IPS-20b (cell line): ENCODE results near the gene TTYH2.

Experiments
- H3K27ac ChIP-seq: one replicate; pipeline ENCODE4 v1.5.1; 2013; ENCODE audit warnings: low read length
- H3K27me3 ChIP-seq: 2 replicates; pipeline ENCODE4 v1.6.1; 2013; ENCODE audit warnings: mild to moderate bottlenecking, low read length, inconsistent platforms; ENCODE audit not compliant: insufficient read depth
- H3K36me3 ChIP-seq: 2 replicates; pipeline ENCODE4 v1.6.1; 2013; ENCODE audit warnings: low read depth, mild to moderate bottlenecking, inconsistent platforms, low read length, moderate library complexity; ENCODE audit not compliant: insufficient read depth
- H3K4me1 ChIP-seq: 2 replicates; pipeline ENCODE4 v1.6.1; 2013; ENCODE audit warnings: mild to moderate bottlenecking, control low read depth, inconsistent platforms, low read length, moderate library complexity; ENCODE audit not compliant: insufficient read depth
- H3K4me3 ChIP-seq: 2 replicates; pipeline ENCODE4 v1.5.1; 2013; ENCODE audit warnings: mild to moderate bottlenecking, low read length, inconsistent platforms
- H3K9ac ChIP-seq: 2 replicates; pipeline ENCODE4 v1.6.1; 2013; ENCODE audit warnings: low read depth, mild to moderate bottlenecking, inconsistent platforms, low read length, moderate library complexity
- H3K9me3 ChIP-seq: 2 replicates; pipeline ENCODE4 v1.6.1; 2013; ENCODE audit warnings: mild to moderate bottlenecking, low read depth, low read length, inconsistent platforms; ENCODE audit not compliant: insufficient read depth

The TTYH2 gene

DNA sequence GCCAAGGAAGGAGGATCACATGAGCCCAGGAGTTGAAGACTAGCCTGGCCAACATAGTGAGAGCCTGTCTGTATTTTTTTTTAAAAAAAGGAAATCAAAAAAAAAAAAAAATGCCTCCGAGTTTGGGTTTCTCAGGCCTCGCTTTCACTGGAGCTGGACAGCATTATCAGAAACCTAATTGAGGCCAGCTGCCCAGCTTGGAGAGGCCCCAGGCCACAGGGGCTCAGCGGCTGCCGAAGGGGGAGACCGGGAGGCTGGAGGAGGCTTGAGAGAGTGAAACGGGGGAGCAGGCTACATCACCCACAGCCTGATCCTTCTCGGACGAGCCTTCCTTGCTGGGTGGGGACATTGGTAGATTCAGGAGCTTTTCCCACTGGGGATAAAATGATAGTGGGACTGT is 5.1 kb downstream of the TTYH2 start:
- no peak overlapping the region for H3K9ac ChIP-seq
- no peaks in the 10 kb centered on the region for H3K9me3 ChIP-seq
- no peak overlapping the region for H3K4me3 ChIP-seq
- H3K4me1 ChIP-seq: no peaks in the 10 kb centered on the region
- H3K36me3 ChIP-seq: no peaks in the 10 kb centered on the region
- no peak overlapping the region for H3K27ac ChIP-seq
- peaks cover 25% of the 10 kb centered on the region for H3K27me3 ChIP-seq

DNA sequence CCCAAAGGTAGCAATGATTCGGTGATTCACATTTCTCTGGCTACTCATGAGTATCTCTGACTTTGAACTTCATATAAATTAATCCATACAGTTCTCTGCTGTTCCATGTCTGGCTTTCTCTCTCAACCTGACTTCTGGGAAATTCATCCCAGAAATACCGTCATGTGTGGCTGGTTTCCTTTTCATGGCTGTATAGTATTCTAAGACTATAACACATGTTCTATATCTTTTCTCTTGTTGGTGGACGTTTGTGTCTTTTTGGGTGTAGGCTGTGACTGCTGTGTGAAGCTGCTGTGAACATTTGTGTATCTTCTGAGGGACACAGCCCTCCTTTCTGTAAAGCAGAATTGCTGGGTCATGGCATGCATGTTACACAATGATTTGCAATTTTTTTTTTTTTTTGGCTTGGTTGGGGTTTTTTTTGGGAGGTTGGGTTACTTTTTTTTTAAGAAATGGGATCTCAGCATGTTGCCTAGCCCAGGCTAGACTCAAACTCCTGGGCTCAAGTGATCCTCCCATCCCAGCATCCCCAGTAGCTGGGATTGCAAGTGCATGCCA is 6.3 kb downstream of the TTYH2 start:
- peaks cover 13% of the 10 kb centered on the region for H3K27me3 ChIP-seq
- no peaks in the 10 kb centered on the region for H3K36me3 ChIP-seq
- no peak overlapping the region for H3K4me3 ChIP-seq
- H3K9me3 ChIP-seq: no peaks in the 10 kb centered on the region
- no peak overlapping the region for H3K27ac ChIP-seq
- H3K4me1 ChIP-seq: no peaks in the 10 kb centered on the region
- no peak overlapping the region for H3K9ac ChIP-seq

- Histone ChIP-seq H3K9me3 (no peaks in the 10 kb centered on the region), H3K4me1 (no peaks in the 10 kb centered on the region), H3K4me3 (no peak overlapping the region), H3K36me3 (no peaks in the 10 kb centered on the region), H3K27me3 (peaks cover 8% of the 10 kb centered on the region), H3K27ac (no peak overlapping the region), H3K9ac (no peak overlapping the region)
Measured at GRCh38 chr17:74220219-74220618, 6.8 kb downstream of the TTYH2 start.

GRCh38 chr17:74220946-74221818 is 7.8 kb downstream of the TTYH2 start:
- H3K4me1 ChIP-seq: no peaks in the 10 kb centered on the region

GRCh38 chr17:74222399-74222798 is 9.0 kb downstream of the TTYH2 start:
- Histone ChIP-seq H3K9me3 (no peaks in the 10 kb centered on the region), H3K27ac (no peak overlapping the region), H3K9ac (no peak overlapping the region), H3K4me3 (no peak overlapping the region), H3K36me3 (no peaks in the 10 kb centered on the region), H3K4me1 (no peaks in the 10 kb centered on the region), H3K27me3 (no peaks in the 10 kb centered on the region)

More at GRCh38 chr17:74220946-74221818, 7.8 kb downstream of the TTYH2 start:
- Histone ChIP-seq H3K36me3 (no peaks in the 10 kb centered on the region), H3K9me3 (no peaks in the 10 kb centered on the region), H3K9ac (no peak overlapping the region), H3K4me3 (no peak overlapping the region), H3K27me3 (no peaks in the 10 kb centered on the region), H3K27ac (no peak overlapping the region)

- no peaks in the 10 kb centered on the region for H3K36me3 ChIP-seq
- H3K27ac ChIP-seq: no peak overlapping the region
- H3K9ac ChIP-seq: no peak overlapping the region
- H3K4me3 ChIP-seq: no peak overlapping the region
- H3K27me3 ChIP-seq: no peaks in the 10 kb centered on the region
- H3K9me3 ChIP-seq: no peaks in the 10 kb centered on the region
- no peaks in the 10 kb centered on the region for H3K4me1 ChIP-seq
Measured at GRCh38 chr17:74223901-74224300, 10.5 kb downstream of the TTYH2 start.

DNA sequence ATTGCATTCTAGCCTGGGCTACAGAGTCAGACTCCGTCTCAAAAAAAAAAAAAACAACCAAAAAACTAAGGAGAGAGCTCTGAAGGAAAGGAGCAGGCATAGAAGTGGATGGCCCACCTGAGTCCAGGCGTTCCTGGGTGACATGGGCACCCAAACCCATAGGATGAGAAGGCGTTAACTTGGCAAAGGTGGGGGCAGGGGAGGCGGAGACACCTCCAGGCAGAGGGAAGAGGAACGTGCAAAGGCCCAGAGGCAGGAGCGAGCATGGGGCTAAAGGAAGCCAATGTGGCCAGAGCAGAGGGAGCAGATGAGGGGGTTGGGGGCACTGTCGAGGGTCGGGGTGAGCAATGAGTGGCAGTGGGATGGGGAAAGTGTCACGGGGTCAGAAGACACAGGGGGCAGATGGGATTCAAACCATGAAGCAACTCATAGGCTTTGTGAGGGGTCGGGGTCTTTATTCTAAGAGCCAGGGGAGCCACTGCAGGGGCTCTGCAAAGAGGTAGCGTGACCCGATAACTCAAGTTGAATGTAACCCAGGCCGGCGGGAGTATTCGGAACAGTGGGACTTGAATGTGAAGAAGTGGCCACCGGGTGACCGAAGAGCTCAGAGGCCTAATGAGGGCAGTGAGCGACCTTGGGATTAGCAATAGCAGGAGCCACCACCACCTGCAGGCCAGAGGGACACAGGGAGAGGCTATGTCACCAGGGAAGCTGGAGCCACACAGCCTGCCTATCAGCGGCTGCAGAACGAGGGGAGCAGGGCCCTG is 11.8 kb downstream of the TTYH2 start:
- Histone ChIP-seq H3K9ac (no peak overlapping the region), H3K36me3 (no peaks in the 10 kb centered on the region), H3K4me3 (no peak overlapping the region), H3K27ac (no peak overlapping the region), H3K9me3 (no peaks in the 10 kb centered on the region), H3K4me1 (no peaks in the 10 kb centered on the region), H3K27me3 (no peaks in the 10 kb centered on the region)

DNA sequence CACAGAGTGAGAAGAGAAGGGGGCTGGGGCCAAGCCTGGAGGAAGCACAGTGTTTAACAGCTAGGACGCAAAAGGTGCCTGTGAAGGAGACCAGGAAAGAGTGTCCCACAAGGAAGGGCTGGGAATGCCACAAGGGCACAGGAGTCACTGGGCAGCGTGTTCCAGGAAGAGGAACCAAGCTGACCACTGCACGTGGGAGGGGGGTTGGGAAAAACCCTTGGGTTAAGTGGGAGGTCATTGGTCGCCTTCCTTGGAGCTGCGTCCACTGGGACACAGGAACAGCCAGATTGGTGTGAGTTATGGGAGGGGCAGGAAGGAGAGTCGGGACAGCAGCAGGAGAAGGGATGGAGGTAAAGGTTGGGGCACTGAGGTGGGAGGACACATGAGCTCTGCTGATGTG is 12.9 kb downstream of the TTYH2 start:
- Histone ChIP-seq H3K4me3 (no peak overlapping the region), H3K9me3 (no peaks in the 10 kb centered on the region), H3K9ac (no peak overlapping the region), H3K27ac (no peak overlapping the region), H3K27me3 (no peaks in the 10 kb centered on the region), H3K36me3 (no peaks in the 10 kb centered on the region), H3K4me1 (no peaks in the 10 kb centered on the region)

- Histone ChIP-seq H3K9ac (no peak overlapping the region), H3K4me3 (no peak overlapping the region), H3K36me3 (no peaks in the 10 kb centered on the region), H3K27ac (no peak overlapping the region), H3K27me3 (no peaks in the 10 kb centered on the region), H3K9me3 (no peaks in the 10 kb centered on the region), H3K4me1 (no peaks in the 10 kb centered on the region)
Measured at GRCh38 chr17:74227271-74228080, 14.1 kb downstream of the TTYH2 start.

DNA sequence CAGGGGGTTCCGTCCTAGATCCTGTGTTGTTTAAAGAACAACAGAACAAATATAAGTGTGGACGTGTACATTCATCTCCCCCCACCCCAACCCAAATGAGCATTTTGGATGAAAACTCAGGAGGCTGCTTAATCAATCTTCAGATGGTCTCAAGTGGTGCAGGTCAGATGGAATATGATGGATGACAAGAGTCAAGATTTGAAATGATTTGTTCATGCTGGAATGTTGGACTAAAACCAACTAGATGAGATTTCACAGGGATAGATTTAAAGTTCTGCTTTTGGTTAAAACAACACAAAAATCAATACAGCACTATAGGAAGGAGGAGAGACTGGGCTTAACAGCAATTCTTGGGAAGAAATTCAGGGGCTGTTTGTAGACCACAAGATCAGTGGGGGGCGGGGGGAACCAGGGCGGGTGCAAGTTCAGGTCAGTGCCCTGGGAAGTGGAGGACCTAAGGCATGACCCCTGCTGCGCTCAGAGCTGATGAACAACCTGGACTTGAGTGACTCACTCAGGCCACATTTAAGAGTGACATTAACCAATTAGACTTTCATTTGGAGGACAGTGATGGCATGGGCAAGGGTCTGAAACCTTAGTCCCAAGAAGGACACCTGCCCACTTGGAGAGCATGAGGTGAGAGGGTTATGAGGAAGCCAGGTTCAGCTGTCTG is 15.1 kb downstream of the TTYH2 start:
- no peaks in the 10 kb centered on the region for H3K36me3 ChIP-seq
- H3K27me3 ChIP-seq: no peaks in the 10 kb centered on the region
- H3K9me3 ChIP-seq: no peaks in the 10 kb centered on the region
- H3K4me1 ChIP-seq: no peaks in the 10 kb centered on the region
- no peak overlapping the region for H3K9ac ChIP-seq
- no peak overlapping the region for H3K4me3 ChIP-seq
- no peak overlapping the region for H3K27ac ChIP-seq

- Histone ChIP-seq H3K9ac (no peak overlapping the region), H3K27ac (no peak overlapping the region), H3K36me3 (no peaks in the 10 kb centered on the region), H3K9me3 (no peaks in the 10 kb centered on the region), H3K4me3 (no peak overlapping the region), H3K4me1 (no peaks in the 10 kb centered on the region; the same call in 1 of the 2 replicates), H3K27me3 (no peaks in the 10 kb centered on the region)
Measured at GRCh38 chr17:74230896-74231295, 17.5 kb downstream of the TTYH2 start.
